ENCODE results near the gene ACE2.

DNA sequence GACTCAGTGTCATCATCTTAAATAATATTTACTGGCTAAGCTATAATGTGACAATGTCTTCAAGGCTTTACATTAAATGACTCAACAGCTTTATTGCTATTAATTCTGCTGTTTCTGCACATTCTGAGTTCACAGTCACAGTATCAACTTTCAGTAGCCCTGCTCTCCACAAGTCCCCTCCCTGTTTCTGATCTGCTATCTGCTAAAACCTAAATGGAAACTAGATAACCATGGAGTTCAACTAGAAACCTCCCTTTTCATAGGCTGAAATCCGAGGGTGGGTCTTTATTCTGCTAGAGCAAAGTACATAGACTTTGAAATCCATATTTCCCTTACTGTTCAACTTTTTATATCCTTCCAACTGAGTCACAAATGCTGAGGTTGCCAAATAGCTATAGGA is 5.4 kb upstream of the ACE2 start:
- TF ChIP-seq, protein P1, sequence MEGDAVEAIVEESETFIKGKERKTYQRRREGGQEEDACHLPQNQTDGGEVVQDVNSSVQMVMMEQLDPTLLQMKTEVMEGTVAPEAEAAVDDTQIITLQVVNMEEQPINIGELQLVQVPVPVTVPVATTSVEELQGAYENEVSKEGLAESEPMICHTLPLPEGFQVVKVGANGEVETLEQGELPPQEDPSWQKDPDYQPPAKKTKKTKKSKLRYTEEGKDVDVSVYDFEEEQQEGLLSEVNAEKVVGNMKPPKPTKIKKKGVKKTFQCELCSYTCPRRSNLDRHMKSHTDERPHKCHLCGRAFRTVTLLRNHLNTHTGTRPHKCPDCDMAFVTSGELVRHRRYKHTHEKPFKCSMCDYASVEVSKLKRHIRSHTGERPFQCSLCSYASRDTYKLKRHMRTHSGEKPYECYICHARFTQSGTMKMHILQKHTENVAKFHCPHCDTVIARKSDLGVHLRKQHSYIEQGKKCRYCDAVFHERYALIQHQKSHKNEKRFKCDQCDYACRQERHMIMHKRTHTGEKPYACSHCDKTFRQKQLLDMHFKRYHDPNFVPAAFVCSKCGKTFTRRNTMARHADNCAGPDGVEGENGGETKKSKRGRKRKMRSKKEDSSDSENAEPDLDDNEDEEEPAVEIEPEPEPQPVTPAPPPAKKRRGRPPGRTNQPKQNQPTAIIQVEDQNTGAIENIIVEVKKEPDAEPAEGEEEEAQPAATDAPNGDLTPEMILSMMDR (IDR thresholded peaks at IDR 0.05 in 8 of 11, conservative IDR thresholded peaks at IDR 0.05 in 3 of 11) = no peak
- TF ChIP-seq POLR2AphosphoS5 (IDR thresholded peaks at IDR 0.05) = no peak
- no peak for TF ChIP-seq POLR2A (IDR thresholded peaks at IDR 0.05)

All from spleen (tissue), 7 donors.